HG03060 (cell line): ENCODE data around the gene FOXS1.
"Not testable (repeated sequence)": the region's sequence is repeated elsewhere in the genome, so short reads cannot be mapped to it uniquely, and the experiment has no call there.

Experiments used
- ATAC-seq: cut with Tn5 transposase; IDR thresholded peaks from one replicate; pipeline ENCODE4 v1.9.1; 2021; ENCODE audit warnings: low read depth, moderate number of reproducible peaks; ENCODE audit not compliant: unreplicated experiment

The FOXS1 gene

DNA sequence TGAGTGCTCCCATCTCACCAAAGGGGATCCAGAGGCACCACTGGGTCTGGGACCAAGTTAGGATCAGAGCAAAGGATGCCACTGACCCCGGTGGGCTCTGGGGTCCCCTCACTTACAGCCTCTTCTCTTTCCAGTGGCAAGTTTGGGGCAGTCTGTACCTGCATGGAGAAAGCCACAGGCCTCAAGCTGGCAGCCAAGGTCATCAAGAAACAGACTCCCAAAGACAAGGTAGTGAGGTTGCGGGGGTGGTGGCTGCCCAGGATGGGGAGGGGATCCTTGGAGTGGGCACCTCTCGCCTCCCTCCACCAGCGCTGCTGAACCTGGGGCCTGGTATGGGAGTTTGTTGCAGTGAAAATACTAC, 21.3 kb downstream of the FOXS1 start:
- no peak for ATAC-seq

DNA sequence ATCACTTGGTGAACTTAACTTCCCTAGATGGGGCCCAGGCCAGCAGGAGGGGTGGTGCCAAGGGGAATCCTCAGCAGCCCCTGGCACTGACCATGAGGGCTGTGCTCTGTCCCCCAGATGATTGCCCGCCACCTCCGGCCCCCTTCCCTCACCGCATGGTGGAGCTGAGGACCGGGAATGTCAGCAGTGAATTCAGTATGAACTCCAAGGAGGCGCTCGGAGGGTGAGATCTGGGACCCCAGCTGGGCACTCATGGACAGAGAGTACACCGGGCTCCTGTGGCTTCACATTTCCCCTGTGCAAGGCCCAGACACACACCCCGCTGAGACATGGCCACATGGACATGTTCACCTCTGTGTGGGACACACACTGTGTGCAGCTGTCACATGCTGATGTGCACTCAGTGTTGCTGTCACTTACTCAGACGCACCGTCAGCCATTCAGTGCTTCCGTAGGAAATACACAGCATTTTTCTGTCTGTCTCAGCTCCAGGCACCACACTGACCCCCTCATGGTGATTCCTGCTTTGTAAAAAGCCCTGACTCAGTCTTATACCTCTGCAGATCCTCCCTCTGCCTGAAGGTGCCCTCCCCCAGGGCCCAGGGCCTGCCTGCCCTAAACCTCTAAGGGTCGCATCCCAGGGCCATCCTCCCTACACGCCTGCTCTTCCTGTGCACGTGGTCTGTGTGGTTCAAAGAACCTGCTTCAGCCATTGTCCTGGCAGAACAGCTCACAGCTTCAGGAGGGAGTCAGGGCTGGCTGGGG, 21.9 kb downstream of the FOXS1 start:
- no peak for ATAC-seq

DNA sequence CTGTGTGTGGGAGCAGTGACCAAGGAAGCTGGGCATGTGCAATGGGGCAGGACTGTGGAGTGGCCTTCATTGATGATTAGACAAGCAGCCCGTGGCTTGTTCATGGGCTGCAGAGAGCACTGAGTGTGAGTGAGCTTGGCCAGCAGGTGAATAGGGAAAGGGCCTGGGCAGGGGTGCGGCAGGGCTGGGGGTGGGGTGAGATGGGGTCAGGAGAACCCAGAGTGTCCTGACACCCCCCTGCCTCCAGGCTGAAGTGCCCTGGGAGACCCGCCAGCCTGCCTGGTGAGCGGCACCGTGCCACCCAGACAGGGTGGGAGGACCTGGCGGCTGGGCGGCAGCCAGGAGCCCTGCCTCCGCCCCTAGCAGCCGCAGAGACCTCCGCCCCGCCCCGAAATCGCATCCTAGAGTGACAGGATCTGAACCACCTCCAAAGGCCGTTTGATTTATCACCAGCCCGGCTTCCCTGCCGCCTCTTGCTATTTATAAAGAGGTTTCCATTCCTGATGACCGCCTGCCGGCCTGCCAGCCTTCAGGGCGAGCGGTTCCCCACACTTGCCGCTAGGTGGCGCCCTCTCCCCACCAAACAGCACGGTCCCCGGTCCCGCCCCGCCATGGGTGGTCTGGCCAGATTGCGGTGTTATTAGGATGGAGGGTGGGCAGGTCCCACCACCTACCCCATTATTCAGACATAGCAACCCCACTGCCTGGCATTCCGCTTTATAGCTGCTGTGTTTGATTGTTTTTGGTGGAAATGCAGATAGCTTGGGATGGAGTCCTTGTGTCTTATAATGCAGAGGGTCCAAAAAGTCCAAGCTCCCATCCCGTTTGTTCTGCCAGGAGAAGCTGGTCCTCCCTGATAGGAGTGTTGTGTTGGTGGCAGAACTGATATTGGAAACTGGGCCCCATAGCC, 22.7 kb downstream of the FOXS1 start:
- no peak for ATAC-seq

DNA sequence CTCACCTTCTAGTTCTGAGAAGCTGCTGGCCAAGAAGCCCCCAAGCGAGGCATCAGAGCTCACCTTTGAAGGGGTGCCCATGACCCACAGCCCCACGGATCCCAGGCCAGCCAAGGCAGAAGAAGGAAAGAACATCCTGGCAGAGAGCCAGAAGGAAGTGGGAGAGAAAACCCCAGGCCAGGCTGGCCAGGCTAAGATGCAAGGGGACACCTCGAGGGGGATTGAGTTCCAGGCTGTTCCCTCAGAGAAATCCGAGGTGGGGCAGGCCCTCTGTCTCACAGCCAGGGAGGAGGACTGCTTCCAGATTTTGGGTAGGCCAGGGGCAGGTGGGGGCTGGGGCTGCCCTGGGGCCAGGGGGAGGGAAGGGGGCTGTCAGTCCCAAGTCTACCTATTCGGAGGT, 24.0 kb downstream of the FOXS1 start:
- ATAC-seq, result no peak

DNA sequence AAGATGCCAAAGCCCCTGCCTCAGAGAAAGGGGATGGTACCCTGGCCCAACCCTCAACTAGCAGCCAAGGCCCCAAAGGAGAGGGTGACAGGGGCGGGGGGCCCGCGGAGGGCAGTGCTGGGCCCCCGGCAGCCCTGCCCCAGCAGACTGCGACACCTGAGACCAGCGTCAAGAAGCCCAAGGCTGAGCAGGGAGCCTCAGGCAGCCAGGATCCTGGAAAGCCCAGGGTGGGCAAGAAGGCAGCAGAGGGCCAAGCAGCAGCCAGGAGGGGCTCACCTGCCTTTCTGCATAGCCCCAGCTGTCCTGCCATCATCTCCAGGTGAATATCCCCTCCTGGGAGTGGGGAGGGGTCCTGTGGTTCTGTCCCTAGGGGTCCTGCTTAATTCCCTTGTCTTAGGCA, 25.2 kb downstream of the FOXS1 start:
- no peak for ATAC-seq

DNA sequence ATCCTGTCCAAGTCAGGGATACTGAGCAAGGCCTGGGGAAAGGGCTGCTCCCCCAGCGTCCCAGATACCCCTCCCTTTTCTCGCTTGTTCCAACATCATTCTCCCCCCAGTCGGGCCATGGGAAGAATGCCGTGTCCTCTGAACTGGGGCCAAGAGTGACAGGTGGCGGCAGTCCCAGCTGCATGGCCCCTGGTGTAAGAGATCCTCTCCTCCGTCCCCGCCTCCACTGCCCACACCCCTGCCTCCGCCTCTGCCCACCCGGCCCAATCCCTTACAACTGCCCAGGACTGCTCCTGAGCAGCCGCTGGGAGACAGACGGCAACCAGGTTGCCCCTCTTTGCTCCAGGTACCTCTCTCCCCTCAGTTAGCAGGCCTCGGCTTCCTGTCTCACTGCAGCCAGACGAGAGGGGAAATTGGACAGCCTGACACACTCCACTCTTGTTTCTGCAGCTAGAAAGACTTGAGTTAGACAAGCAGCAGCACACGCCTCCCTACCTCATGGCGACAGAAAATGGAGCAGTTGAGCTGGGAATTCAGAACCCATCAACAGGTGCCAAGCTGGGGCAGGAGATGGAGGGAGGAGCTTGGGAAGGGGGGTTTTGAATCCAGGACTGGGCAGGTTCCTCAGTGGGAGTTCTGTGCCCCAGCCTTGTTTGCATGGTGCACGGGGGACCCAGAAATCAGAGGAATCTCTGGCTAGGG, 26.2 kb downstream of the FOXS1 start, which contains the start of gene MYLK2:
TSS of gene MYLK2 (plus strand) at position 274 of the 702 bp plus-strand sequence. CDS start at position 499, 225 bp downstream.
- ATAC-seq, result no peak

DNA sequence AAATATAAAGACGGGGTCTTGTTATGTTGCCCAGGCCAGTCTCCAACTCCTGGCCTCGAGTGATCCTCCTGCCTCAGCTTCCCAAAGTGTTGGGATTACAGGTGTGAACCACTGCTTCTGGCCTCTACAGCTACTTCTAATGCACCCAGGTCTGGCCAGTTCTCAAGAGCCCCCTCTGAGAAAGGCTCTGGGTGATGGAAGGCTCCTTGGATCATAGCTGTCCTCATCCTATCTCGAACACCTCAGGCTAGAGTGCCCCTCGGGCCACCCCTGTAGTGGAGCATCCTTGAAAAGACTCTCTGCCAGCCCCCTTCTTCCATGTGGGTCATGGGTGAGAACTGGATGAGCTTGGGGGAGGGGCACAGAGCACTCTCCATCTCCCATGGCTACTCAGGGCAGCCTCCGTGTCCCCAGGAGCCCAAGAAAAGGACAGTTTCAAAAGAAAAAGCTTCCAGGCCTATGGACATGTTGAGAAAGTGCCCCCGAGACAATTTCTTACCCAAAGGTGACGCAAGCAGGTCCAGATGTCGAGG, 27.0 kb downstream of the FOXS1 start:
- ATAC-seq, result no peak

DNA sequence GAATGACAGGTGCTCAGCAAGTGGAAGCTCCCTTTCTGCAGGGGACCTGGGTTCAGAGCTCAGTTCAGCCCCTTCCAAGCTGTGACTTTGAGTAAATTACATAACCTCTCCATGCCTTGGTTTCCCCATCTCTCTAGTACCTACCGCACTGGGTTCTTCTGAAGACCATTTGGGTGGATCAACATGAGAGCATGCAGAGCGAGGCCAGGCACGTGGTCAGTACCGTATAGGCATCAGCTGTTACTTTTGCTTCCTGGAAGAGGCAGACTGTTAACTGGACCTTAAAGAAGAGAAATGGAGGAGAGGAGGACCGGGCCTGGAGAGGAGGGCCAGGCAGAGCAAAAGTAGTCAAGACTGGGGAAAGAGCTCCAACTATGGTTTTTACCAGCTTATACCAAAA, 27.9 kb downstream of the FOXS1 start:
- no peak for ATAC-seq

DNA sequence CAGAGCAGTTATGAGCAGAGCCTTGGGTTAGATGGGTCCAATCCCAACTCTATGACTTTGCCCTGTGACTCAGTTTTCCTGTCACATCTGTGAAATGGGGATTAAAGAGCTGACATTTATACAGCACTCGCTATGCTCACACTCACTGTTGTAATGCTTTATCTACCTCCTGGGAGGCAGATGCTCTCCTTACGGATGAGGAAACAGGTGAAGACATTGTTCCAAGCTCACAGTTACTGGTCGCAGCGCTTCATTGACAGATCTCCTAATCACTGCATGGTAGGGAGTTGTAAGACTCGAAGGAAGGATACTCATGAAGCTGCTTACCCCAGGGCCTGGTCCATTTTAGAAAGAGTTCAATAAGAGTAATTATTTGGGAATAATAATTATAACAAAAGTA, 29.2 kb downstream of the FOXS1 start:
- no peak for ATAC-seq

DNA sequence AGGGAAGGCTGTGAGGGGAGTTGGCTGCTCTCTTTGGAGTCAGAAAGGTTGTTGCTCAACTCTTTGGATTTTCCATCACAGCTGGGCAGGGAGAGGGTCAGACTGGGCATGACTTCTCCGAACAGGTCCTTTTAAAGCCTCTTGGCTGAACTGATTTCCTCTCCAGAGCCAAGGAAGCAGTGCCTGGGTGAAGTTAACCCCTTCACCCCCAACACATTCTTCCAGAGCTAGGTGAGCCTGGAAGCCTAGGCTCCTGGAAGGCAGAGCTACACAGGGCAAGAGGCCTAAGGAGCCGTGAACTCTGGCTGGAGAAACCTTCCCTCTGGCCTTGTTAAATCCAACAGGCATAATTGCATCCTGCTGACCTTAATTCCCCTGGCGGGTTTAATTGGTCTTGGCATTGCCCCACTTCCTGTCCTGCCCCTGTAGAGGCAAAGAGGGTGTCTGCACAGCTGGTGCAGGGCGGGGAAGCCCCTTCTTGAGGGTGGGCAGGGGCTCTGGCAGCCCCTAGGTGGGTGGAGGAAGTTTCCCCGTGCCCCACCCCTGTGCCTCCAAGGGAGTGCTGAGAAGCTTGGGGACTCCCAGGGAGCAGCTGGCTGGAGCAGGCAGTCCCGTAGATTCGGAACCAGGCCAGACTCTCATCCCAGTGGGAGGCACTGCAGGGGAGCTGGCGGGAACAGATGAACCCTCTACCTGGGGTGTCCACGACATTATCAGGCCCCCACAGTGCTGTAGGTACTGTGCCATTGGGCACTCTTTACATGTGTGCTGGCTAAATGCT, 29.8 kb downstream of the FOXS1 start:
- ATAC-seq, result no peak

DNA sequence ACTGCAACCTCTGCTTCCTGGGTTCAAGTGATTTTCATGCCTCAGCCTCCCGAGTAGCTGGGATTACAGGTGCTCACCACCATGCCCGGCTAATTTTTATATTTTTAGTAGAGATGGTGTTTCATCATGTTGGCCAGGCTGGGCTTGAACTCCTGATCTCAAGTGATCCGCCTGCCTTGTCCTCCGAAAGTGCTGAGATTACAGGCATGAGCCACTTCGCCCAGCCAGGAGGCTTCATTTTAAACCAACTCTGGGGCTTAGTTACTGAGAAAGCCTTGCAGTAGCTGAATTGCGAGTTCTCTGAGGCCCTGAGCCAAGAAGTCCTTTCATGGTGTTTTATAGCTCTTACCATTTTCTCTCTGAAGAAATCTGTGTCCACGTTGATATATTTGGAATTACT, 31.3 kb downstream of the FOXS1 start:
- ATAC-seq, result not testable (repeated sequence)

DNA sequence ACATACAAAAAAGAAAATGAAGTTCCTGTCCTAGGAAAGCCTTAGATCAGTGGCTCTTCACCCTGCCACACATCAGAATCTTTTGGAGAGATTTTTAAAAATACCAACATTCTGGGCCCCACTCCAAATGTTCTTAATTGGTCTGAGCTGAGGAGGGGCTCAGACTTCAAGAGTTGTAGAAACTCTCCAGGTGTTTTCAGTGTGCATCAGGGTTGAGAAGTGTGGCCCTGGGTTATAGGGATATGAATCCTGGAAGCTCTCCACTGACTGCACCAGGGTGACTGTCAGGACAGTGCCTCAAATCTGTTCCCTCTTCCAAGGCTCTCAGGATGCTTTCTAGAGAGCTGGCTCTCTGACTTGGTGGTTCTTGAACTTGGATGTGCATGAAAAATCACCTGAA, 31.8 kb downstream of the FOXS1 start:
- no peak for ATAC-seq

DNA sequence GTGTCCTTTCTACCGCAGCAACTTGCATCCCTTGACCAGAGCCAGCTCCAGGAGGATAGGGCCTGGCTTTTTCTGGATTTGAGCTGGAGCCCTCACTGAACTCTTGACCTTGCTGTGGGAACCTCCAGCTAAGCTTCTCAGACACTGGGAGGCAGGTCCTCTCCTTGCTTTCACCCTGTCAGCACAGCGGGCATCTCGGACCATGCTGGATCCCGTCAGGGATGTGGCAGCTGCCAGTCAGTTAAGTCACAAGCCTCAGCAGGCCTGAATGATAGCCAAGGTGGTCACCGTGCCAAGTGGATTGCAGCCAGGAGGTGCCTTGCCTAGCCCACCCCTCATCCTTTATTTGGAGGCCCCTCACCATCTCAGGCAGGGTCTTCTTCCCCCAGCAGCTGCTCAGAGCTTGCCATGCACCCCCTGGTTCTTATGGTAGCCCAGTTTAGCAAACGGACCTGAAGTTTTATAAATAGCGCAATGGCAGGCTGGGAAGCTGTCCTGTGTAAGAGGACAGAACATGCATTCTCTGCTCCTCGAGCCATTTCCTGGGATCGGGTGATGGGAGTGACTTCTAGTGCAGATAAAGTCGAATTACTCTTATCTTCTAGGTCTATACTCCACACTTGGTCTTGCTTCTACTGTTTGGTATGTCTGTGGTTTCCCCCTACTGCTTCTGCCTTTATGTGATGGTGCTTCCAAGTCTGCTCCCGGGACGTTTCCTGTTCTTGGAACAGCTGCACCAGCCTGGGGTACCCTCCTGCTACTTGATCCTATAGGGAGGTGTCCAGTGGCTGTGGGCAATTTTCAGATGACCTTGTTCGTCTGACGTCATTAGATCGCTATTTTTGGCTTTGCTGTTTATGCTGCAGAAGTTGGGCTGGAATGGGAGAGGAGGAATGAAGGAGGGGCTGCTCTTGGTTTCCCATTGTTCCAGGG, 33.3 kb downstream of the FOXS1 start:
- no peak for ATAC-seq

DNA sequence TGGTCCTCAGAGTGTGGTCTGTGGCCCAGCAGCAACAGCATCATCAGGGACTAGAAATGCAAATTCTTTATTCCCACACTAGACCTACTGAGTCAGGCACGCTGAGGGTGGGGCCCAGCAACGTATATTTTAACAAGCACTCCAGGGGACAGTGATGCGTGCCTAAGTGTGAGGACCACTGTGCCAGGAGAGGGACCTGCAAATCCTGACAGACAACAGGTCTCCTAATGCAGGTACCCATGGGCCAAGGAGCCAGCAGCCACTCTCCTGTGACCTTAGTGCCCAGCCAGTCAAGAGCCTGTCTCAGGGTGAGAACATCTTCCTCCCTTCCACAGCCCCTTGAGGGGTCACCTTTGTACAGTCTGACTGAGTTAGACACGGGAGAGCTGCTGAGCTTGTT, 34.2 kb downstream of the FOXS1 start:
- ATAC-seq, result no peak

DNA sequence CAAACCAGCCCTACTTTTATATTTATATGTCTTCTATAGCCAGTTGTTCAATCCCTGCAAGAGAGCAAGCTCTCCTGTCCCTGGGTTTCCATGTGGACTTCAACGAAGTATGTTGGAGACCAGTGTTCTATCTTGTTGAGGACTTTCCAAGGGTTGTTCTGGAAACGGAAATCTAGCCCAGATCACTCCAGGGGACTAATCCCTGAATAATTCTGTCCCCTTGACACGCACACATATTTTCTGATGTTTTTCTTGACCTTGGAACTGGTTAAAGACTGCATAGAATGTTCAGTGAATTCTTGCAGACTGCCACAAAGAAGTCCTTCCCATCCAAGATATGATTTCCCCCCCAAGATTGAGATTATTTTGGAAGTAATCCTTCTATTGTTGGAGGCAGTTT, 35.7 kb downstream of the FOXS1 start:
- no peak for ATAC-seq

DNA sequence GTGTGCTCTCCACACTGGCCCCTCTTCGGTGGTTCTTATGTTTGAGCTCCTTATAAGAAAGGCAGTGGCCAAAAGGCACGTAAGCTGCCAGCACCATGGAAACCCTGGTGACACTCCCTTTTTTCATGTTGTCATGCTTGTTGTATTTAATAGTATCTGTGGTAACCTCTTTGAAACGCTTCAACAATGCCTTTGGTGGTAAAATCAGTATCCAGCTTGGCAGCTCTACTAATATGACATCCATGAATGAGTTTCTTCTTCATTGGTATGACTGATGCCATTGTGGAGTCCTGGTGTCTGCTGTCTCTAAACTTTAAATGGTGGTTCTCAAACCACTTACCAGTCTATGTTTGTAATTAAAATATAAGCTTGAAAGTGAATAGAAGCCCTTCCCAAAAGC, 36.9 kb downstream of the FOXS1 start:
- ATAC-seq, result no peak

DNA sequence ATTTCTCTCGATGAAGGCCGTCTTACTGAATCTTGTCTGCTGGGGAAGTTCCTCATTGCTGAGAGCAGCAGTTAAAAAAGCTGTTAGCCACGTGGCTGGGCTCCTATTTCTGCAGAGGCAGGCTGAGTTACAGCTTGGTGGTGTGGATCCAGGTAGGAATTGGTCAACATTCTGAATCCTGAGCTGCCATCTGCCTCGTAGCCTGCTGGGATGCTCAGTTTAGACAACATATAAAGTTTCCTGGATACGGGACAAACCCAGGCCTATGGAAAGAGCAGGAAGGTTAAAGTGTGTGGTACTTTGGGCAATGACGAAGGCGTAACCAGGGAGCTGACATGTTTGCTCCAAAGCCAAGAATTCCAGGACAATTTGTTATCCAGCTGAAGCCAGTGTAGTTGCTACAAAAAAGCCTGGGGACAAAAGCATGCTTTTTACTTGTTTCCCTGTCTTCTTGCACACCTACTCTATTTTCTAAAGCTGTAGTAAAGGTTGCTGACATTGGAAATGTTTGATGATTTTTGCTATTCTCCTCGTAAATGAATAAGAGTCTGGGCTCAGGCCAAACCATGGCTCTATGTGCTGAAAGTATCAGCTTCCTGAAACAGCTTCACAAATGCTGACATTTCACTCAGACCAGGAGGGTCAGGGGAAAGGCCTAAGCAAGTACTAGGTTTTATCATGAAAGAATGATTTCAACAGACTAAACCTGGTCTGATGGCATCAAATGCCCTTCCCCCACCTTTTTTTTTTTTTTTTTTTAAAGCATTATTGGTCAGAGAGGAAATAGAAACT, 38.6 kb downstream of the FOXS1 start:
- no peak for ATAC-seq

DNA sequence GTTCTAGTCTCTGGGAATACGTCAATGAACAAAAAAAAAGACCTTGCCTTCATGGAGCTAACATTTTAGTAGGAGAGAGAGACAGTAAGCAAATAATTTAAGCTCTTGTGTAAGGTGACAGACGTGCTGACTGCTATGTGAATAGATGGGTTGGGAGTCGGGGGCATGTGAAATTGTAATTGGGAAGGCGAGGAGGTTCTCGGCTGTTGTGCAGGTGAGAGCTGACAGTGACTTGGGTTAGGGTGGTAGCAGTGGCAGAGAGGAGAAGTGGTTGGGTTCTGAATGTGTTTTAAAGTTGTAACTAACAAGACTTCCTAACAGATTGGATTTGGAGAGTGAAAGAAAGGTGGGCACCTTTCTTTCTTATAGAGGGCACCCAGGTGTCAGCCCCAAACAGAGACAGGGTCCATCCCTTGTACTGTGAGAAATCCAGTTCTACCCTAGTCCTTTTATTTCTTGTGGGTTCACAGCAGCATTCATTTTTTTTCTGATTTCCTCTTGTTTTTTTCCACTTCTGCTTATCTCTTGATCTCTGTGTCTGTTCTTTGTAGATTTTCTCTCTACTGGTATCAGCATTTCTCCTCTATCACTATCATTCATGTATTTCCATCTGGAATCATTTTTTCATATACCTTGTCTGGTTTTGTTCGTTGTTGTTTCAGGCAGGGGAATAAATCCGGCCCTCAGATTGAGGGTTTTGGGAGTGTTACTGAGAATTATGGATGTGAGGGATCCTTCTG, 41.7 kb downstream of the FOXS1 start:
- no peak for ATAC-seq
